AG04450 (cell line): ENCODE results near the gene RELCH. TPM values are rescaled to one million over a fixed set of nuclear protein-coding genes. Genes with fewer than 3 reads are reported as not detected.

Experiments
- CTCF ChIA-PET: fragments of 300-600, 350-600 bp; formaldehyde crosslinking; extraction: SDS; loops from one replicate; lab custom pipeline; 2022; ENCODE audit warnings: antibody characterized with exemption, inconsistent platforms; lab: Charles Lee
- POLR2A ChIA-PET: fragments of 350-600 bp; formaldehyde crosslinking; extraction: SDS; loops from one replicate; lab custom pipeline; 2021; ENCODE audit warnings: antibody characterized with exemption, inconsistent platforms; lab: Yijun Ruan, JAX
- DNase-seq: peaks from one replicate; pipeline ENCODE4 v3.0.0-alpha.2; 2011; ENCODE audit warnings: low read depth, low spot score
- H3K27ac ChIP-seq: one replicate; pipeline ENCODE4 v1.5.1; 2012; ENCODE audit warnings: low read depth, low read length, control low read depth
- H3K27me3 ChIP-seq: one replicate; pipeline ENCODE4 v1.6.0; 2012; ENCODE audit warnings: low read length; ENCODE audit not compliant: control insufficient read depth, insufficient read depth
- H3K4me3 ChIP-seq: 2 replicates; pipeline ENCODE4 v1.5.1; 2011; ENCODE audit warnings: mild to moderate bottlenecking, low read depth, low read length, control low read depth
- H3K9me3 ChIP-seq: 2 replicates; pipeline ENCODE4 v1.5.1; 2012; ENCODE audit warnings: low read length; ENCODE audit not compliant: control insufficient read depth, insufficient read depth
- polyA plus RNA-seq: library from polyadenylated mRNA; depleted of rRNA; stranded (reverse); fragments of >200 nt; gene quantifications from 2 replicates; pipeline ENCODE4 v1.2.3, GENCODE V29; 2011
- TF ChIP-seq, protein P1 (sequence below): IDR thresholded peaks from 2 replicates; pipeline ENCODE4 v1.5.1; 2011; ENCODE audit warnings: low read depth, low read length, control low read depth, inconsistent platforms

The RELCH gene
- polyA plus RNA-seq, 1 experiment, result 14.5 TPM

GRCh38 chr18:62206593-62206992 is 19.5 kb downstream of the RELCH start:
- Histone ChIP-seq H3K27ac (no peak overlapping the region), H3K27me3 (no peaks in the 10 kb centered on the region), H3K4me3 (no peak overlapping the region), H3K9me3 (no peaks in the 10 kb centered on the region)
- POLR2A ChIA-PET, result no interaction called here
- CTCF ChIA-PET, result interaction anchor here (0.9 kb wide), 1 partner anchor 24 kb away, joined by 5 read pairs; no protein-coding TSS in a partner anchor
- TF ChIP-seq, protein P1, sequence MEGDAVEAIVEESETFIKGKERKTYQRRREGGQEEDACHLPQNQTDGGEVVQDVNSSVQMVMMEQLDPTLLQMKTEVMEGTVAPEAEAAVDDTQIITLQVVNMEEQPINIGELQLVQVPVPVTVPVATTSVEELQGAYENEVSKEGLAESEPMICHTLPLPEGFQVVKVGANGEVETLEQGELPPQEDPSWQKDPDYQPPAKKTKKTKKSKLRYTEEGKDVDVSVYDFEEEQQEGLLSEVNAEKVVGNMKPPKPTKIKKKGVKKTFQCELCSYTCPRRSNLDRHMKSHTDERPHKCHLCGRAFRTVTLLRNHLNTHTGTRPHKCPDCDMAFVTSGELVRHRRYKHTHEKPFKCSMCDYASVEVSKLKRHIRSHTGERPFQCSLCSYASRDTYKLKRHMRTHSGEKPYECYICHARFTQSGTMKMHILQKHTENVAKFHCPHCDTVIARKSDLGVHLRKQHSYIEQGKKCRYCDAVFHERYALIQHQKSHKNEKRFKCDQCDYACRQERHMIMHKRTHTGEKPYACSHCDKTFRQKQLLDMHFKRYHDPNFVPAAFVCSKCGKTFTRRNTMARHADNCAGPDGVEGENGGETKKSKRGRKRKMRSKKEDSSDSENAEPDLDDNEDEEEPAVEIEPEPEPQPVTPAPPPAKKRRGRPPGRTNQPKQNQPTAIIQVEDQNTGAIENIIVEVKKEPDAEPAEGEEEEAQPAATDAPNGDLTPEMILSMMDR, result no peak
- no peak for DNase-seq

DNA sequence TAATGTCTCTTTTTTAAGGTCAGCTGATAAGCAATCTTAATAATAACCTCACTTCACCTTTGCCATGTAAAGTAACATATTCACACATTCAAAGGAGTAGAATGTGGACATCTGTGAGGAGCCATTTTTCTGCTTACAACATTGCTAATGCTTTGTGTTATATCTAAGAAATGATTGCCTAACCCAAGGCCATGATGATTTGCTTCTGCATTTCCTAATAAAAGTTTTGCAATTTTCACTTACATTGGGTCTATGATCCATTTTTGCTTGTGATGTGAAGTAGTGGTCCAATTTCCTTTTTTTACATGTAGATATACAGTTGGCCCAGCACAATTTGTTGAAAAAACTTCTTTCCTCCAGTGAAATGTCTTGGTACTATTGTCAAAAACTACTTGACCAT is 22.0 kb downstream of the RELCH start:
- CTCF ChIA-PET, result interaction anchor here (1.5 kb wide), 1 partner anchor 41 kb away, joined by 3 read pairs; no protein-coding TSS in a partner anchor

DNA sequence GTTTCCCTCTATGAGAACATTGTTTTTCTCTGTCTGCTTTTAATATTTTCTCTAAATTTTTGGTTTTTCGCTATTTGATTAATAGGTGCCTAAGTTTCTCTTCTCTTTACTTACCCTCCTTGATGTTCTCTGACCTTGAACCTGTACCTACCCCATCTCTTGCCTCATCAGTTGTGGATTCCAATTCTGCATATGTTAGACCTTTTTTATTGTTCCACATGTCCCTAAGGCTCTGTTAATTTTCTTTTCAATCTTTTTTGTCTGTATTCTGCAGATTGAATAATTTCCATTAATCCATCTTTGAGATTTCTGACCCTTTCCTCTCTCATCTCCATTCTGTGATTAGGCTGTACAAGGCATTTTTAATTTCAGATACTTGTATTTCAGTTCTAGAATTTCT is 23.1 kb downstream of the RELCH start:
- Histone ChIP-seq H3K27me3 (no peaks in the 10 kb centered on the region), H3K9me3 (no peaks in the 10 kb centered on the region), H3K27ac (no peak overlapping the region), H3K4me3 (no peak overlapping the region)
- TF ChIP-seq, protein P1, result no peak
- DNase-seq, result no peak
- CTCF ChIA-PET, result interaction anchor here (0.6 to 0.8 kb wide), 2 partner anchors 40 to 685 kb away, joined by 3 read pairs; no protein-coding TSS in a partner anchor
- POLR2A ChIA-PET, result no interaction called here

More for the DNA sequence above, 22.0 kb downstream of the RELCH start:
- no peak overlapping the region for H3K27ac ChIP-seq
- H3K4me3 ChIP-seq, result no peak overlapping the region
- no peak for DNase-seq
- POLR2A ChIA-PET, result no interaction called here
- no peaks in the 10 kb centered on the region for H3K27me3 ChIP-seq
- H3K9me3 ChIP-seq, result no peaks in the 10 kb centered on the region
- TF ChIP-seq, protein P1, result no peak

DNA sequence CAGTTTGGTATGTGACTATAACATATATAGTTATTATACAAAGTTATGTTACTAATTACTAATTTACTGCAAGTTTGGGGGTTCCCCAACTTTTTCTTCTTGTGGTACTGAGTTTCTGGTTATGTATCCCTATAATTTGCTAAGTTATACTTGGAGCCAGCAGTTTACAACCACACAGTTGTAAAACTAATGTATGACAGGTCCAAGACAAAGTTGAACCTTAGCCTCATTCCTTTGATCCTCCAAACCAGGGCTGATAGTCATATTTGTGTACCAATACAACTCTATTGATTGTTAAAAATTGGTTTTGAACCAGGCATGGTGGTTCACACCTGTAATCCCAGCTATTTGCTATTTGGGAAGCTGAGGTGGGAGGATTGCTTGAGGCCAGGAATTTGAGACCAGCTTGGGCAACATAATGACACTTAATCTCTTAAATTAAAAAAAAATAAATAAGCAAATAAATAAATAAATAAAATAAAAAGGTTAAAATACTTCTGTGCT is 24.3 kb downstream of the RELCH start:
- H3K27me3 ChIP-seq, result no peaks in the 10 kb centered on the region
- ChIA-PET POLR2A (no interaction called here), CTCF (no interaction called here)
- no peak overlapping the region for H3K27ac ChIP-seq
- no peaks in the 10 kb centered on the region for H3K9me3 ChIP-seq
- TF ChIP-seq, protein P1, result no peak
- no peak overlapping the region for H3K4me3 ChIP-seq
- DNase-seq, result no peak

- DNase-seq, result no peak
- ChIA-PET POLR2A (no interaction called here), CTCF (interaction anchor here (1.1 kb wide), 1 partner anchor 32 kb away, joined by 3 read pairs; no protein-coding TSS in a partner anchor)
- Histone ChIP-seq H3K27ac (no peak overlapping the region), H3K4me3 (no peak overlapping the region), H3K9me3 (no peaks in the 10 kb centered on the region), H3K27me3 (no peaks in the 10 kb centered on the region)
- TF ChIP-seq, protein P1, result no peak
Measured at GRCh38 chr18:62214790-62215189, 27.7 kb downstream of the RELCH start.
